Stimulated activated CD4-positive, alpha-beta T cell treated with anti-CD3 and anti-CD28 coated beads, Interleukin-15, amount 100 ng/mL, for 24 hours (primary cell): ENCODE results near the gene DNAJC16.
A peak's percentile ranks its signal among the peaks of the same experiment; 100 is the strongest.
"Not testable (repeated sequence)": the region's sequence is repeated elsewhere in the genome, so short reads cannot be mapped to it uniquely, and the experiment has no call there.

Source experiments
- DNase-seq: peaks from one replicate; pipeline ENCODE4 v3.0.0-alpha.2; 2020

DNAJC16 gene

DNA sequence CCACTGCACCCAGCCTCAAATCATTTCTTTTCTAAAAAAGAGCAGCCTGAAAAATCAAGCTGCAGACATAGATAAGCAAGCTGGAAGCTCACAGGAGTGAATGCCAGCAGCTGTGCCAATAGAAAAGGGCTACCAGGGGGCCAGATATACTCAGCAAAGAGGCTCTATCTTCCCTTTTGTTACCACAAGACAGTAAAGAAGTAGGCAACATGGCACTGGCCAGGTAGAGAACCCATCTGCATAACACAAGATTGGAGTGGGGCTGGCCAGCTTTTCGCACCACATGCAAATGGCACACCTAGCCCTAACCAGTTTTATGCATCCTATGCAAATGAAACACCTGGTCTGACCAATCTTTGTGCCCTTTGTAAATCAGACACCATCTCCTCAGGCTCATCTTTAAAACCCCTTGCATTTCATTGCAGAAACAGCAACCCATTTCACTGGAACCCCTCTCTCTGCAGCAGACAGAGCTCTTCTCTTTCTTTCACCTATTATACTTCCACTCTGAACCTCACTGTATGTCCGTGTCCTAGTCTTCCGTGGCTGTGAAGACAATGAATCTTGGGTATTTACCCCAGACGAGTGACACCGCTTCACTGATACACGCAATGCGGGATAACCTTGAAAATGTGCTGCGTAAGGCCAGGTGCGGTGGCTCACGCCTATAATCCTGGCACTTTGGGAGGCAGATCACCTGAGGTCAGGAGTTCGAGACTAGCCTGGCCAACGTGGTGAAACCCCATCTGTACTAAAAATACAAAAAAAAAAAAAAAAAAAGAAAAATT is 17.8 kb upstream of the DNAJC16 start:
- no peak for DNase-seq

DNA sequence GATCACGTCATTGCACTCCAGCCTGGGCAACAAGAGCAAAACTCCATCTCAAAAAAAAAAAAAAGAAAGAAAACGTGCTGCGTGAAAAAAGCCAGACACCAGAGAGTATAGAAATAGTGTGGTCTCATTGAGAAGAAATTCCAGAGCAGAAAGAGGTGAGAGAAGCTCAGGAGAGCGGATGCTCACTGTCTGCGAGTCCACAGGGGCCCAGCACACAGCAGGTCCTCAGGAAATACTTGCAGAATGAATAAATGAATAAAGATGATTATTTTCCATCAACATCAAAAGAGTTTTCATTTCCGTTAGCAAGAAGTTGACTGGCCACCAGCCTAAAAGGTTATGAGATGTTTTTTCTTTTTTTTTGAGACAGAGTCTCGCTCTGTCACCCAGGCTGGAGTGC is 17.1 kb upstream of the DNAJC16 start:
- no peak for DNase-seq

- DNase-seq, result no peak
These were observed 15.8 kb upstream of the DNAJC16 start for GRCh38 chr1:15510611-15511405.

DNA sequence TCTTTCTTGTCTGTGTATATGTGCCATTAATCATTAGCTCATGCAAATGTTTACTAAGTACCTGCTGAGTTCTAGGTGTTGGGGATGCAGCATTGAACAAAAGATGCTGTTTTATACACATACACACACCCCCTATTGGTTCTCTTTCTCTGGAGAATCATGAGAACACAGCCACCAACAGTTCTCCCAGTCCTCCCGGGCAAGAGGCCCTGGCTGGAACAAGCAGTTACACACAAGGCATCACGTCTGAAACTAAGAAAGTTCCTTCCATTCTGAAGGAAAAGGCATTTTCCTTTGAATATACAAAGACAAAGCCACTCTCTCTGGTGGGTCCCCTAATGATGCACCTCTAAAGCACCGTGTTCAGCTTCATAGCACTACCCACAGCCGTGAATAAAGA is 13.5 kb upstream of the DNAJC16 start:
- no peak for DNase-seq

DNA sequence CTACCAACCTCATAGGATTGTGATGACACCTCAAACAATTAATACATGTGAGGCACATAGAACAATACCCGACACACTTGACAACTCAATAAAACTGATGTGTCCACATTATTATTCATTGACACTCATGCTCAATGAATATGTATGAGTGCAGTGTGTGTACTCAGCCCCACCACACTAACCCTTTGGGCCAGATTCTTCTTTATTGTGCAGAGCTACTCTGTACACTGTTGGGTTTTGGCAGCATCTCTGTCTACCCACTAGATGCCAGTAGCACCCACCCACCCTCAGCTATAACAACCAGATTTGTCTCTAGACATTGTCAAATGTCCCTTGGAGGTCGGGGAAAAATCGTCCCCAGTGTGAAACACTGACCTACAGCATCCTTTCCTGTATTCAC is 12.7 kb upstream of the DNAJC16 start:
- no peak for DNase-seq

DNA sequence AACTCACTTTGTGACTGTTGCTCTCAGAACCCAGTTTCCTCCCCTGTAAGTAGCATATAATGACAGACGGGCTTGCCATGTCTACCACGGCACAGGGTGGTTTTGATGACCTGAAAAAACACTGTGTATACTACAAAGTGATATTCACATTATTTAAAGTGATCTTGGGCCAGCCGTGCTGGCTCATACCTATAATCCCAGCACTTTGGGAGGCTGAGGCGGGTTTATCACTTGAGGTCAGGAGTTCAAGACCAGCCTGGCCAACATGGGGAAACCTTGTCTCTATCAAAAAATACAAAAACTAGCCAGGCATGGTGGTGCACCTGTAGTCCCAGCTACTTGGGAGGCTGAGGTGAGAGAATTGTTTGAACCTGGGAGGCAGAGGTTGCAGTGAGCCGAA is 12.1 kb upstream of the DNAJC16 start:
- not testable (repeated sequence) for DNase-seq

GRCh38 chr1:15515022-15515663 is 11.5 kb upstream of the DNAJC16 start:
- DNase-seq, result no peak

GRCh38 chr1:15519625-15520024 is 7.0 kb upstream of the DNAJC16 start:
- DNase-seq, result no peak

DNA sequence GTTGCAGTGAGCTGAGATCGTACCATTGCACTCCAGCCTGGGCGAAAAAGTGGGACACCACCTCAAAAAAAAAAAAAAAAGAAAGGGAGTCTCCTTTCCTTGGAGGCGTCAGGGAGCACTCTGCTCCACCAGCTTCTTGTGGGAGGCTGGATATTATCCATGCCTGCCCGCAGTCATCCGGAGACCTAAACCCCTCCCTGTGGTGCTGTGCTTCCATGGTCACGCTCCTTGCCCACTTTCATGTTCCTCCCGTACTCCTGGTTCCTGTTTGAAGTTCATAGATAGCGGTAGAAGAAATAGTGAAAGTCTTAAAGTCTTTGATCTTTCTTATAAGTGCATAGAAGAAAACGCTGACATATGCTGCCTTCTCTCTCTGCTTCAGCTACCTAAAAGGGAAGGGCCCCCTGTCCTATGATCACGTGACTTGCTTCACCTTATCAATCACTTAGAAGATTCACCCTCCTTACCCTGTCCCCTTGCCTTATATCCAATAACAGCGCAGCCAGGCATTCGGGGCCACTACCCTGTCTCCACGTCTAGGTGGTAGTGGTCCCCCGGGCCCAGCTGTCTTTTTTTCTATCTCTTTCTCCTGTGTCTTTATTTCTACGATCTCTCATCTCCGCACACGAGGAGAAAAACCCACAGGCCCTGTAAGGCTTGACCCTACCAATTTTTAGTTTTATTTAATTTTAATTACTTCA is 5.3 kb upstream of the DNAJC16 start:
- DNase-seq, result not testable (repeated sequence)

- DNase-seq, result no peak
These were observed 4.1 kb upstream of the DNAJC16 start for GRCh38 chr1:15522551-15522950.

GRCh38 chr1:15523104-15524020 is 3.3 kb upstream of the DNAJC16 start:
- no peak for DNase-seq

GRCh38 chr1:15524021-15524282 is 2.7 kb upstream of the DNAJC16 start, which contains the start of gene CASP9:
CASP9 (minus strand) TSS chr1:15524215; CDS start chr1:15524200, 15 bp downstream.
- DNase-seq, result no peak

GRCh38 chr1:15524283-15525049 is 2.2 kb upstream of the DNAJC16 start:
- peak; percentile 100 for DNase-seq

GRCh38 chr1:15525050-15526020 is 1.3 kb upstream of the DNAJC16 start:
- peak; percentile 5 for DNase-seq

DNA sequence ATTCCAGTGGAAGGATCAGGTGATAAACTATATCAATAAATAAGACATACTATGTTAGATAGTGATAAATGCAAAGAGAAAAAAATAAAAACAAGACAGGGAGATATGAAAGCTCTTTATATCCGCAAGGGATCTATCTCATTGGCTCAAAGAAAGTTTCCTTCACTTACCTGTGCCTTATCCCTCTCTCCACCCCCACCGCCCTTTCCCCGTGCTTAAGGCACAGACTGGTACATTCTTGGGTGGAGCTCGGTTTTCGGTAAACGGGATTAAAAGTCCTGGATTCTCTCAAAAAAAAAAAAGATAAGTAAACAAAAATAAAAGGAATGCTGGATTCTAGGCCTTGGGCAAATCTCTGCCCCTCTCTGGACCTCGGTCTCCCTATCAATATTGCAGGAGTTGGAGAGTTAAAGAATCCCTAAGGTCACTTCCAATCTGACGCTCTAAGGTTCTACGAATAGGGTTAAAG is 593 bp upstream of the DNAJC16 start:
- peak; percentile 9 for DNase-seq

DNA sequence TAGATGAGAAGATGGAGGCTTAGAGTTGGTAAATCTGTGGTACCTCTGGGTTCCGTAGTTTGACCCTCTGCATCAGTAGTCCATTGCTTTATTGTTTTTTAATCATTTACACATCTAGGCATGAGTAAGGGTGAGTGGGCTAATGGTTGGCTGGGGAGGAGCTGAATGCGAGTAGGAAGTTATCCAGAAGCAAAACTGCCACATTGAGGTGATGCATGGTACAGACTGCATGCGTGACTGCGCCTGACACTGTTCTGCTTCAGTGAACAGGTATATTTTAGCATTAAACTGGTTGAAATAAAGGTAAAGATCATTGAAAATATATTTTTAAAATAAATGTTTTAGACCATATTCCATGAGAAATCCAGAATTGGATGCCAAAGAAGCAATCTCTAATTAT is 4.4 kb downstream of the DNAJC16 start:
- DNase-seq, result no peak

DNA sequence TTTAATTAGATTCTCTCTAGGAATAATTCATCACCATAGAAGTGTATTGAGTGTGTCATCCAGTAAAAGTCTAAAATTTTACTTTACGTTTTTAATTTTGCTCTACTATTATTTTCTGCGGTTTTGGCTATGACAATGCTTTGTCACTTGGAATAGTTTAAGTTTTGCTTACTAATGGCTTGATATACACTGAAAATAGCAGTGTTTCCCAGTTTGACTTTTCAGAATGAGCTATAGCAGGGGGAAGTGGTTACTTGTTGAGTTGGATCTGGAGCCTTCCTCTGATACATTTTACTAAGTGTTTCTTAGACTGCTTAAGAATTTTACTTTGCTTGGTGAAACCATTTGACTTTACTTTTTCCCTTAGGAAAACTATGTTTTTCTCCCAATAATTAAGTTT is 5.0 kb downstream of the DNAJC16 start:
- DNase-seq, result no peak

GRCh38 chr1:15538771-15539170 is 12.1 kb downstream of the DNAJC16 start:
- no peak for DNase-seq

DNA sequence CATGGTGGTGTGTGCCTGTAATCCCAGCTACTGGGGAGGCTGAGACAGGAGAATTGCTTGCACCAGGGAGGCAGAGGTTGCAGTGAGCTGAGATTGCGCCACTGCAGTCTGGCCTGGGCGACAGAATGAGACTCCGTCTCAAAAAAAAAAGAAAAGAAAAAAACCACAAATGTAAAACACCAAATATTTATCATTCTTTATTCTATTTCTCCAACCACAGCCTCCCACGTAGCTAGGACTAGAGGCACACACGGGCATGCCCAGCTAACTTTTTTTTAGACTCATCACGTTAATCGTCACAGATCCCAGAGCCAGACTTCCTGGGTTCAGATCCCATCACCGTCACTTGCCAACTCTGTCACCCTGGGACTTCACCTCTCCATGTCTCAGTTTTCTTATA is 13.5 kb downstream of the DNAJC16 start:
- DNase-seq, result no peak

- no peak for DNase-seq
These were observed 14.7 kb downstream of the DNAJC16 start for GRCh38 chr1:15541231-15541792.
